ENCODE data around the gene FKBP15. TPM values are rescaled to one million over a fixed set of nuclear protein-coding genes. Genes with fewer than 3 reads are reported as not detected.

The FKBP15 gene
- total RNA-seq, 1 donor from 2014 or later, result 18.2 TPM

DNA sequence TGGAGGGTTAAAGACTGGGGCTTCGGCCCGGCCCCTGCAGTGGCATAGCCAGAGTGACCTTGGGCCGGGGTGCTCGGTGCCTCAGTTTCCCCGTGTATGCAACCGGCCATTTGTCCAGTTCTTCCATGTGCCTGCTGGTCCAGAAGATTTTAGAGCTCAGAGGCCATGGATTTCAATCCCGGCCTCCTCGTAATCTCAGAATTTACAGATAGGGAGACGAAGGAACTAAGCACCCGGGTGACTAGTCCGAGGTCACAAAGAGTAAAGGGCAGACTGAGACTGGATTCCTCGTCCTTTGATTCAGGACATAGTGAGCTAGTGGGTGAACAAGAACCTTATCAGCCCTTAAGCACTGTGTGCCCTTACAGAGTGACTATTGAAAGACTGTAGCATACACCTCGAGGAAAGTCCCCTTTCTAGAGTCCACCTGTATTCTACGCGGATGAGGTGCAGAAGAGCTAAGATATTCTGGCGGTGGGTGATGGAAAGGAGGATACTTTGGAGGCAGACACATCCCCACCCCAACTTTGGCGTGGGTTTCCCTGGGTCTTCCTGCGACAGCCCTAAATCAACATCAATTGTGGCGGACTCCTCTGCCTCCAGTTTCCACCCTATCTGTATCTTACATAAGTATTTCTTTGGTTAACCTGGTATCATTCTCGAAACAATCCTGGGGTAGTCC lies 864 bp upstream of the FKBP15 start:
- peak overlapping the region; percentile 76 for H3K27ac Mint-ChIP-seq (ENCODE audit: unreplicated experiment)
- no peak for DNase-seq

DNA sequence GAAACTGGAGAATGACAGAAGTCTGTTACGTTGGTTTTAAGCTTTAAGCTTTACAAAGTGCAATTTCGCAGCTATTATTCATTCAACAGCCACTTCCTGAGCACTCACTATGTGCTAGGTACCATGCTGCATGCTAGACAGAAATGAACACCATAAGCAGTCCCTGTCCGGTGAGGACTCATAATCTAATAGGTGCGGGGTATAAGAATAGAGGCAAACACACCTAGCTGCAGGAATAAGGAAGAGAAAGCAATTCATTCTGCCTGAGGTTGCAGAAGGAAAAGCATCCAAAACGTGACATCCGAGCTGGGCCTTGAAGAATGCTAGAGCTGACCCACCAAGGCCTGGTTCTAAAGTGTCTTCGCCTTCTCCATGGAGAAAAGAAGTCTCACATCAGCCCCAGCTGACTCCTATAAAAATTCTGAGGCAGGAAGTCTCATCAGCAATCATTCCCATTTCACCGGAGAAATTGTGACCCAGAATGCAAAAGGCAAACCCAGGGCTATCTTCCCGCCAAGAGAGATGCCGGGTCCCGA lies 542 bp downstream of the FKBP15 start:
- peaks cover 6% of the 10 kb centered on the region for H3K9me3 Mint-ChIP-seq (ENCODE audit: unreplicated experiment)
- peaks cover 5% of the 10 kb centered on the region for H3K27me3 Mint-ChIP-seq (ENCODE audit: unreplicated experiment)
- no peaks in the 10 kb centered on the region for H3K36me3 Mint-ChIP-seq (ENCODE audit: unreplicated experiment)
- H3K27ac Mint-ChIP-seq (ENCODE audit: unreplicated experiment), result peak overlapping the region; percentile 76
- TF ChIP-seq, protein P1, sequence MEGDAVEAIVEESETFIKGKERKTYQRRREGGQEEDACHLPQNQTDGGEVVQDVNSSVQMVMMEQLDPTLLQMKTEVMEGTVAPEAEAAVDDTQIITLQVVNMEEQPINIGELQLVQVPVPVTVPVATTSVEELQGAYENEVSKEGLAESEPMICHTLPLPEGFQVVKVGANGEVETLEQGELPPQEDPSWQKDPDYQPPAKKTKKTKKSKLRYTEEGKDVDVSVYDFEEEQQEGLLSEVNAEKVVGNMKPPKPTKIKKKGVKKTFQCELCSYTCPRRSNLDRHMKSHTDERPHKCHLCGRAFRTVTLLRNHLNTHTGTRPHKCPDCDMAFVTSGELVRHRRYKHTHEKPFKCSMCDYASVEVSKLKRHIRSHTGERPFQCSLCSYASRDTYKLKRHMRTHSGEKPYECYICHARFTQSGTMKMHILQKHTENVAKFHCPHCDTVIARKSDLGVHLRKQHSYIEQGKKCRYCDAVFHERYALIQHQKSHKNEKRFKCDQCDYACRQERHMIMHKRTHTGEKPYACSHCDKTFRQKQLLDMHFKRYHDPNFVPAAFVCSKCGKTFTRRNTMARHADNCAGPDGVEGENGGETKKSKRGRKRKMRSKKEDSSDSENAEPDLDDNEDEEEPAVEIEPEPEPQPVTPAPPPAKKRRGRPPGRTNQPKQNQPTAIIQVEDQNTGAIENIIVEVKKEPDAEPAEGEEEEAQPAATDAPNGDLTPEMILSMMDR (IDR thresholded peaks at IDR 0.05; ENCODE audit: partially characterized antibody, unreplicated experiment), result no peak
- H3K4me3 Mint-ChIP-seq (ENCODE audit: unreplicated experiment), result peak overlapping the region; percentile 94
- H3K4me1 Mint-ChIP-seq (ENCODE audit: low read depth, unreplicated experiment), result peaks cover 11% of the 10 kb centered on the region
- no peak for DNase-seq

More for the DNA sequence above, 864 bp upstream of the FKBP15 start:
- TF ChIP-seq, protein P1 (IDR thresholded peaks at IDR 0.05; ENCODE audit: partially characterized antibody, unreplicated experiment), result no peak
- Mint-ChIP-seq H3K27me3 (ENCODE audit: unreplicated experiment) (peaks cover 5% of the 10 kb centered on the region), H3K36me3 (ENCODE audit: unreplicated experiment) (no peaks in the 10 kb centered on the region), H3K9me3 (ENCODE audit: unreplicated experiment) (peaks cover 6% of the 10 kb centered on the region), H3K4me3 (ENCODE audit: unreplicated experiment) (peak overlapping the region; percentile 94), H3K4me1 (ENCODE audit: low read depth, unreplicated experiment) (peaks cover 11% of the 10 kb centered on the region)

DNA sequence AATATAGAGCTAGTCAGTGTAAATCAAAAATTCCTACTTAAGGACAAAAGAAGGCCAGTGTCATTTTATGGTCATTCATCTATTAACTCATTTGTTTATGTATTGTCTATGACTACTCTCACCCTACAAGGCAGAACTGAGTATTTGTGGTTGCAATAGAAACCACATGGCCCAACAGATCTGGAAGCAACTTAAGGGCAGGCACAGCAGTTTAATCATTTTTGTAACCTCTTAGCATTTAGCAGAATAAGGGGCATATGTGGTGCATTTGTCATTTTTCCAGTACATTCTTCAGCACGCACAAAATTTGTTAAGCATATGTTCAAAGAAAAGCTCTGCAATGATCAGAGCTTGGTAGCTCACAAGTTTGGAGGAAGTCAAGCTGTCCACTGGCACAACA lies 1.1 kb downstream of the FKBP15 start:
- Mint-ChIP-seq H3K27ac (ENCODE audit: unreplicated experiment) (peak overlapping the region; percentile 18), H3K36me3 (ENCODE audit: unreplicated experiment) (no peaks in the 10 kb centered on the region), H3K4me1 (ENCODE audit: low read depth, unreplicated experiment) (peaks cover 11% of the 10 kb centered on the region), H3K27me3 (ENCODE audit: unreplicated experiment) (peaks cover 5% of the 10 kb centered on the region), H3K4me3 (ENCODE audit: unreplicated experiment) (peak overlapping the region; percentile 94), H3K9me3 (ENCODE audit: unreplicated experiment) (peaks cover 6% of the 10 kb centered on the region)
- no peak for DNase-seq
- TF ChIP-seq, protein P1 (IDR thresholded peaks at IDR 0.05; ENCODE audit: partially characterized antibody, unreplicated experiment), result no peak

DNA sequence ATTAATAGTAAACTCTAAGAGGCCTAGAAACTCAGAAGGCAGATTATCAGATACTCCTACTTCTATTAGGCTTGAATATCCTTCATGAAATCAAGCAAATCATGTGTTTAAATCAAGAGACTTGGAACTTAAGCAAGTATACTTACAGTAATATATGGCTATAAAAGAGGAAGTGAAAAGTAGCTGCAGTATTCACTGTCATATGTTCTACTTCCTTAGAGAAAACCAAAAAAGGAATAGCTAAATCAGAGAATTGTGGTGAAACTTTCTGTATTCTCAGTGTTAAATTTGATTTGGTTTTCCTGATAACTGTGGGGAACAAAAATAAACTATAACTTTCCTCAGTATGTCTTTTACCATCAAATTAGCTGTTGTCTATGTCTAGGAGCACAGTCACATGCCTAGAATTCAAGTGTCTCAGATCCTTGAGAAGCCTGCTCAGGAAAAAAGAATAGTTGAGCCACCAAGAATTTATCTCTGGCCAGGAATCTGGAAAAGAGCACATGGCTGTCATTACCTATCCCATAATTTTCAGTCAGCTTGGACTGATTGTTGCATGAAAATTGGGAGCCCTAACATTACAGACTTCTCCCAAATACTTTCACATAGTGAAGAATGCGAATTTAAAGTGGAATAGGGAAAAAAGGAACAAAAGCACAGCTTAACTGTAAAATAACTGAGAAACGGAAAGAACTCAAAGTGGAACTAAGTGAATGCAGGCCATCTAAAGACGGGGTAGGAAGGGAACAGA lies 1.7 kb downstream of the FKBP15 start:
- Mint-ChIP-seq H3K27me3 (ENCODE audit: unreplicated experiment) (peaks cover 5% of the 10 kb centered on the region), H3K36me3 (ENCODE audit: unreplicated experiment) (no peaks in the 10 kb centered on the region), H3K9me3 (ENCODE audit: unreplicated experiment) (peaks cover 6% of the 10 kb centered on the region), H3K27ac (ENCODE audit: unreplicated experiment) (no peak overlapping the region), H3K4me3 (ENCODE audit: unreplicated experiment) (peak overlapping the region; percentile 94), H3K4me1 (ENCODE audit: low read depth, unreplicated experiment) (peaks cover 11% of the 10 kb centered on the region)
- TF ChIP-seq, protein P1 (IDR thresholded peaks at IDR 0.05; ENCODE audit: partially characterized antibody, unreplicated experiment), result no peak
- no peak for DNase-seq
